IMR-90 (cell line): Measurements from ENCODE around the gene ANKUB1. TPM values are rescaled to one million over a fixed set of nuclear protein-coding genes. Genes with fewer than 3 reads are reported as not detected.

ENCODE experiments used
- ATAC-seq: fragments of 200-7000 bp; cut with Tn5 transposase; 2 replicates; pipeline ENCODE4 v1.9.1; 2020; ENCODE audit warnings: low read depth, mild to moderate bottlenecking, moderate library complexity
- BruUV-seq: library from RNA; stranded (reverse); fragments of 400-500 nt; replicated peaks from 2 replicates; lab custom pipeline; 2021; lab: Mats Ljungman, UMichigan
- CTCF ChIA-PET: fragments of 300-600 bp; formaldehyde crosslinking; extraction: SDS; loops from one replicate; lab custom pipeline; 2021; ENCODE audit warnings: antibody characterized with exemption; lab: Yijun Ruan, JAX
- POLR2A ChIA-PET: fragments of 300-600 bp; sonication (Branson Sonifier 250); formaldehyde crosslinking; loops from one replicate; lab custom pipeline; 2022; ENCODE audit warnings: antibody characterized with exemption; ENCODE audit not compliant: unreplicated experiment; lab: Charles Lee
- DNase-seq: peaks from one replicate; pipeline ENCODE4 v3.0.0; 2013
- H2AFZ ChIP-seq: replicated peaks from 2 replicates; pipeline ENCODE3; 2013; ENCODE audit warnings: low read length, mild to moderate bottlenecking; ENCODE audit not compliant: poor library complexity
- H2AK5ac ChIP-seq: 2 replicates; pipeline ENCODE4 v1.6.1; 2013; ENCODE audit warnings: low read depth, low read length, inconsistent platforms
- H2AK9ac ChIP-seq: replicated peaks from 2 replicates; pipeline ENCODE3; 2013; ENCODE audit warnings: mild to moderate bottlenecking, low read depth, low read length, moderate library complexity; ENCODE audit not compliant: poor library complexity
- H2BK120ac ChIP-seq: 2 replicates; pipeline ENCODE4 v1.6.1; 2013; ENCODE audit warnings: low read depth, low read length, inconsistent platforms
- H2BK15ac ChIP-seq: 3 replicates; pipeline ENCODE4 v1.6.1; 2013; ENCODE audit warnings: low read depth, low read length, inconsistent platforms
- H2BK20ac ChIP-seq: 2 replicates; pipeline ENCODE4 v1.6.1; 2013; ENCODE audit warnings: low read depth, mild to moderate bottlenecking, inconsistent platforms, low read length, moderate library complexity
- H2BK5ac ChIP-seq: 2 replicates; pipeline ENCODE4 v1.6.1; 2013; ENCODE audit warnings: mild to moderate bottlenecking, low read depth, low read length, inconsistent platforms; ENCODE audit not compliant: poor library complexity, severe bottlenecking
- H3K14ac ChIP-seq: replicated peaks from 2 replicates; pipeline ENCODE4 v1.6.1; 2013; ENCODE audit warnings: low read depth, low read length, inconsistent platforms
- H3K18ac ChIP-seq: 2 replicates; pipeline ENCODE4 v1.6.1; 2013; ENCODE audit warnings: low read depth, low read length, control low read depth
- H3K23ac ChIP-seq: 2 replicates; pipeline ENCODE4 v1.6.1; 2013; ENCODE audit warnings: low read depth, low read length, inconsistent platforms
- H3K27ac ChIP-seq: 2 replicates; pipeline ENCODE4 v1.5.1; 2013; ENCODE audit warnings: mild to moderate bottlenecking, control low read depth, low read length; ENCODE audit not compliant: insufficient read depth
- H3K27me3 ChIP-seq: 2 replicates; pipeline ENCODE4 v1.6.1; 2013; ENCODE audit warnings: low read length; ENCODE audit not compliant: control insufficient read depth, insufficient read depth
- H3K36me3 ChIP-seq: 2 replicates; pipeline ENCODE4 v1.6.1; 2013; ENCODE audit warnings: low read length, mixed read lengths; ENCODE audit not compliant: control insufficient read depth, insufficient read depth
- H3K4ac ChIP-seq: 2 replicates; pipeline ENCODE4 v1.6.1; 2013; ENCODE audit warnings: low read depth, low read length, inconsistent platforms
- H3K4me1 ChIP-seq: 2 replicates; pipeline ENCODE4 v1.6.1; 2013; ENCODE audit warnings: low read length, mixed read lengths; ENCODE audit not compliant: control insufficient read depth, insufficient read depth
- H3K4me2 ChIP-seq: 2 replicates; pipeline ENCODE4 v1.6.1; 2013; ENCODE audit warnings: low read depth, mild to moderate bottlenecking, control low read depth, low read length, moderate library complexity
- H3K4me3 ChIP-seq: 2 replicates; pipeline ENCODE4 v1.5.1; 2013; ENCODE audit warnings: low read depth, mild to moderate bottlenecking, control low read depth, low read length, moderate library complexity; ENCODE audit not compliant: insufficient read depth
- H3K56ac ChIP-seq: 2 replicates; pipeline ENCODE4 v1.6.1; 2013; ENCODE audit warnings: low read length, inconsistent platforms; ENCODE audit not compliant: insufficient read depth; ENCODE audit errors: extremely low read depth
- H3K79me1 ChIP-seq, 2 experiments: 2 replicates each; pipeline ENCODE4 v1.6.1; 2013; ENCODE audit warnings: low read length in 2 of 2, inconsistent platforms in 1 of 2, low read depth in 1 of 2
- H3K9ac ChIP-seq: 2 replicates; pipeline ENCODE4 v1.6.1; 2013; ENCODE audit warnings: low read depth, low read length, control low read depth
- H3K9me1 ChIP-seq: 2 replicates; pipeline ENCODE4 v1.6.1; 2013; ENCODE audit warnings: low read length, inconsistent platforms; ENCODE audit not compliant: insufficient read depth
- H3K9me3 ChIP-seq: 2 replicates; pipeline ENCODE4 v1.6.1; 2013; ENCODE audit warnings: low read length; ENCODE audit not compliant: control insufficient read depth, insufficient read depth
- H4K20me1 ChIP-seq: 2 replicates; pipeline ENCODE4 v1.6.1; 2013; ENCODE audit warnings: low read length, inconsistent platforms; ENCODE audit not compliant: insufficient read depth
- H4K5ac ChIP-seq: 2 replicates; pipeline ENCODE4 v1.6.1; 2013; ENCODE audit warnings: mild to moderate bottlenecking, low read depth, low read length, control low read depth
- H4K8ac ChIP-seq, 2 experiments: 2 replicates each; pipeline ENCODE4 v1.6.1; 2013; ENCODE audit warnings: low read depth in 2 of 2, low read length in 2 of 2, control low read depth in 1 of 2, inconsistent platforms in 1 of 2
- H4K91ac ChIP-seq: 2 replicates; pipeline ENCODE4 v1.6.1; 2013; ENCODE audit warnings: low read depth, low read length, inconsistent platforms; ENCODE audit not compliant: insufficient read depth
- CEBPB ChIP-seq: IDR thresholded peaks from 2 replicates; pipeline ENCODE4 v1.6.1; 2012; ENCODE audit warnings: low read depth, low read length, improper control_type of control experiment
- RAD21 ChIP-seq: IDR thresholded peaks from 2 replicates; pipeline ENCODE4 v1.6.1; 2012; ENCODE audit warnings: low read length, improper control_type of control experiment
- WGBS, 2 experiments: methylation state at CpG; one replicate each; pipeline versions ENCODE4 v1.1.5 to v1.1.7; 2013; ENCODE audit warnings: missing lambda C conversion rate in 2 of 2; ENCODE audit not compliant: insufficient read length in 1 of 2; ENCODE audit errors: extremely low coverage in 2 of 2; 5-methylcytosine and 5-hydroxymethylcytosine counted together
- dilution Hi-C: fragments of 300-500 bp; cut with HindIII; formaldehyde crosslinking; loops from one replicate; pipeline ENCODE4 v1.14.3; 2018; ENCODE audit warnings: low sequenced_read_pairs; ENCODE audit not compliant: unreplicated experiment
- in situ Hi-C: fragments of 300-500 bp; cut with MboI; formaldehyde crosslinking; loops from 3 replicates; pipeline ENCODE4 v1.14.3; 2019; ENCODE audit warnings: low sequenced_read_pairs, inconsistent platforms, mixed read lengths
- intact Hi-C: fragments of 100-400 bp; cut with micrococcal nuclease; formaldehyde crosslinking; loops from 2 replicates; pipeline ENCODE4 v1.10.0; 2022
- polyA plus RNA-seq, 3 experiments: library from polyadenylated mRNA; depleted of rRNA; stranded (reverse); fragments of >200 nt; gene quantifications; 2 replicates each; pipeline ENCODE4 v1.2.3, GENCODE V29; 2012; ENCODE audit warnings: low replicate concordance in 1 of 3
- total RNA-seq: library from RNA; depleted of rRNA; stranded (reverse); fragments of >200 nt; gene quantifications from 2 replicates; pipeline ENCODE4 v1.2.3, GENCODE V29; 2012

Gene ANKUB1
- total and polyA plus RNA-seq, 2 of the 4 experiments (the other 2 are of a cell fraction), result not detected

GRCh38 chr3:149801195-149801594 lies 8.8 kb upstream of the ANKUB1 start:
- no peak overlapping the region for H3K23ac ChIP-seq
- H3K79me1 ChIP-seq, result no peaks in the 10 kb centered on the region
- intact Hi-C loops (no loop called here), dilution Hi-C loops (no loop called here), in situ Hi-C loops (no loop called here)
- no peak overlapping the region for H2BK15ac ChIP-seq
- H2AFZ ChIP-seq, result no peak overlapping the region
- H2BK5ac ChIP-seq, result no peak overlapping the region
- H3K56ac ChIP-seq, result no peak overlapping the region
- H3K4me2 ChIP-seq, result no peak overlapping the region
- no peak overlapping the region for H3K18ac ChIP-seq
- ATAC-seq (no peak), DNase-seq (no peak)
- no peak overlapping the region for H2AK9ac ChIP-seq
- H3K9me1 ChIP-seq, result no peaks in the 10 kb centered on the region
- no peak overlapping the region for H3K4me3 ChIP-seq
- no peak overlapping the region for H2AK5ac ChIP-seq
- H2BK20ac ChIP-seq, result no peak overlapping the region
- H3K9me3 ChIP-seq, result no peaks in the 10 kb centered on the region
- H3K27ac ChIP-seq, result no peak overlapping the region
- ChIA-PET POLR2A (interaction anchor here (0.6 kb wide), 1 partner anchor 239 kb away, joined by 3 read pairs; no protein-coding TSS in a partner anchor), CTCF (no interaction called here)
- H4K5ac ChIP-seq, result no peak overlapping the region
- no TSS peak for BruUV-seq
- no peak overlapping the region for H3K4ac ChIP-seq
- no peak overlapping the region for H3K14ac ChIP-seq
- TF ChIP-seq CEBPB (0 out of 2 replicates have a peak, but pooled peaks have one; percentile 15), RAD21 (no peak)
- no peak overlapping the region for H2BK120ac ChIP-seq
- no peak overlapping the region for H4K91ac ChIP-seq
- no CpG with 5 or more reads among the region's 1 CpG for WGBS, 2 experiments
- H3K9ac ChIP-seq, result no peak overlapping the region
- no peaks in the 10 kb centered on the region for H3K27me3 ChIP-seq
- H4K20me1 ChIP-seq, result no peaks in the 10 kb centered on the region
- no peak overlapping the region for H4K8ac ChIP-seq
- H3K4me1 ChIP-seq, result no peaks in the 10 kb centered on the region
- no peaks in the 10 kb centered on the region for H3K36me3 ChIP-seq
